Panc1 (cell line): Measurements from ENCODE around the gene VPS16. TPM values are rescaled to one million over a fixed set of nuclear protein-coding genes. Genes with fewer than 3 reads are reported as not detected.

Experiments used
- ATAC-seq: fragments of 200-7000 bp; cut with Tn5 transposase; 2 replicates; pipeline ENCODE4 v1.9.1; 2020; ENCODE audit warnings: mild to moderate bottlenecking, moderate library complexity
- BruUV-seq: library from RNA; stranded (reverse); fragments of 400-500 nt; replicated peaks from 2 replicates; lab custom pipeline; 2021; lab: Mats Ljungman, UMichigan
- CTCF ChIA-PET: fragments of 300-600 bp; sonication (Branson Sonifier 250); formaldehyde crosslinking; loops from one replicate; lab custom pipeline; 2022; ENCODE audit warnings: antibody characterized with exemption; lab: Charles Lee
- POLR2A ChIA-PET: fragments of 300-600 bp; sonication (Branson Sonifier 250); formaldehyde crosslinking; loops from one replicate; lab custom pipeline; 2022; ENCODE audit warnings: antibody characterized with exemption; lab: Charles Lee
- DNase-seq: peaks from one replicate; pipeline ENCODE4 v3.0.0-alpha.2; 2010; ENCODE audit warnings: low read depth, low spot score
- H3K27ac ChIP-seq: 2 replicates; pipeline ENCODE4 v1.5.1; 2011; ENCODE audit warnings: mild to moderate bottlenecking, low read length, inconsistent platforms
- H3K27me3 ChIP-seq: fragments of 200-500 bp; sonication (Bioruptor generic); 2 replicates; pipeline ENCODE4 v1.6.0; 2014; ENCODE audit warnings: low read length, inconsistent platforms; ENCODE audit not compliant: control insufficient read depth, insufficient read depth
- H3K36me3 ChIP-seq: fragments of 200-500 bp; sonication (Bioruptor generic); 2 replicates; pipeline ENCODE4 v1.5.1; 2014; ENCODE audit warnings: inconsistent platforms, mild to moderate bottlenecking, low read length, moderate library complexity; ENCODE audit not compliant: control insufficient read depth, insufficient read depth
- H3K4me1 ChIP-seq: 2 replicates; pipeline ENCODE4 v1.5.1; 2011; ENCODE audit warnings: inconsistent platforms, mild to moderate bottlenecking, low read length, moderate library complexity; ENCODE audit not compliant: control insufficient read depth, insufficient read depth
- H3K4me3 ChIP-seq, 2 experiments: 2 replicates each; pipeline ENCODE4 v1.5.1; 2011 to 2012; ENCODE audit warnings: low read depth in 2 of 2, low read length in 2 of 2, mild to moderate bottlenecking in 2 of 2, inconsistent platforms in 1 of 2, moderate library complexity in 1 of 2
- H3K9me3 ChIP-seq: fragments of 200-500 bp; sonication (Bioruptor generic); 2 replicates; pipeline ENCODE4 v1.5.1; 2014; ENCODE audit warnings: low read depth, mild to moderate bottlenecking, inconsistent platforms, low read length, moderate library complexity; ENCODE audit not compliant: control insufficient read depth, insufficient read depth
- CTCF ChIP-seq: fragments of 450-650 bp; IDR thresholded peaks from 2 replicates; pipeline ENCODE4 v1.5.1; 2017; ENCODE audit warnings: mild to moderate bottlenecking
- POLR2AphosphoS5 ChIP-seq: IDR thresholded peaks from 2 replicates; pipeline ENCODE4 v1.6.1; 2012; ENCODE audit warnings: mild to moderate bottlenecking, low read depth, low read length, moderate library complexity
- REST ChIP-seq, 2 experiments: IDR thresholded peaks; 2 replicates each; pipeline ENCODE4 v1.6.1; 2011 to 2012; ENCODE audit warnings: low read depth in 2 of 2, control low read depth in 1 of 2, low read length in 1 of 2, mild to moderate bottlenecking in 1 of 2, moderate library complexity in 1 of 2; ENCODE audit not compliant: insufficient read depth in 1 of 2
- SIN3A ChIP-seq: IDR thresholded peaks from 2 replicates; pipeline ENCODE4 v1.6.1; 2012; ENCODE audit warnings: low read depth, mild to moderate bottlenecking, low read length, moderate library complexity, borderline replicate concordance; ENCODE audit not compliant: insufficient read depth
- TCF7L2 ChIP-seq: IDR thresholded peaks from 2 replicates; pipeline ENCODE4 v1.6.1; 2011; ENCODE audit warnings: mild to moderate bottlenecking, low read depth, low read length, inconsistent platforms
- in situ Hi-C: cut with HindIII; loops from 2 replicates; pipeline ENCODE4 v1.10.0; 2016; ENCODE audit warnings: low sequenced_read_pairs, low pct_unique_long_range_greater_than_20kb
- intact Hi-C: fragments of 100-400 bp; cut with micrococcal nuclease; formaldehyde crosslinking; loops from one replicate; pipeline ENCODE4 v1.10.0; 2022; ENCODE audit not compliant: unreplicated experiment
- total RNA-seq: library from RNA; stranded (reverse); gene quantifications from one replicate; pipeline ENCODE4 v1.2.1, GENCODE V29; 2021; ENCODE audit not compliant: unreplicated experiment

The VPS16 gene
- total RNA-seq, 1 experiment from 2014 or later, result 35.3 TPM

GRCh38 chr20:2892376-2892775 lies 51.8 kb downstream of the VPS16 start:
- Histone ChIP-seq H3K4me1 (no peaks in the 10 kb centered on the region), H3K27me3 (no peaks in the 10 kb centered on the region), H3K4me3 (no peak overlapping the region), H3K36me3 (no peaks in the 10 kb centered on the region), H3K27ac (no peak overlapping the region), H3K9me3 (peaks cover 3% of the 10 kb centered on the region; the same call in 1 of the 2 replicates)
- intact Hi-C loops, result no loop called here
- in situ Hi-C loops, result no loop called here
- ChIA-PET CTCF (no interaction called here), POLR2A (no interaction called here)
- no TSS peak for BruUV-seq
- ATAC-seq (no peak), DNase-seq (no peak)
- TF ChIP-seq CTCF, result no peak
- TF ChIP-seq POLR2AphosphoS5, result no peak
- TF ChIP-seq SIN3A, result no peak
- no peak for TF ChIP-seq REST (IDR thresholded peaks at IDR 0.05; ENCODE audit: insufficient read depth in 1 of 2, low read depth in 2 of 2, low read length in 1 of 2)

- in situ Hi-C loops, result no loop called here
Measured at GRCh38 chr20:2894221-2894620, 53.7 kb downstream of the VPS16 start.

More at GRCh38 chr20:2894221-2894620, 53.7 kb downstream of the VPS16 start:
- no peak overlapping the region for H3K4me3 ChIP-seq
- no peak overlapping the region for H3K27ac ChIP-seq
- CTCF ChIA-PET, result no interaction called here
- no peak for TF ChIP-seq SIN3A
- TF ChIP-seq TCF7L2, result no peak
- no peak for TF ChIP-seq CTCF
- no peak for TF ChIP-seq POLR2AphosphoS5
- no peak for TF ChIP-seq REST (IDR thresholded peaks at IDR 0.05; ENCODE audit: insufficient read depth in 1 of 2, low read depth in 2 of 2, low read length in 1 of 2)
- H3K27me3 ChIP-seq, result no peaks in the 10 kb centered on the region
- DNase-seq, result no peak
- ATAC-seq, result no peak
- H3K9me3 ChIP-seq, result peaks cover 3% of the 10 kb centered on the region; the same call in 1 of the 2 replicates
- H3K36me3 ChIP-seq, result no peaks in the 10 kb centered on the region
- POLR2A ChIA-PET, result no interaction called here
- intact Hi-C loops, result no loop called here
- H3K4me1 ChIP-seq, result no peaks in the 10 kb centered on the region
- BruUV-seq, result no TSS peak
